K562 (cell line): Measurements from ENCODE around the gene PCBP2. TPM values are rescaled to one million over a fixed set of nuclear protein-coding genes. Genes with fewer than 3 reads are reported as not detected.
A peak's percentile ranks its signal among the peaks of the same experiment; 100 is the strongest.

ENCODE experiments used
- ARID3B ChIP-seq: fragments of 250-450 bp; sonication (Bioruptor Pico); IDR thresholded peaks from 2 replicates; pipeline ENCODE4 v1.4.0; 2020; ENCODE audit warnings: borderline replicate concordance
- BRD9 ChIP-seq: fragments of 450-650 bp; IDR thresholded peaks from 2 replicates; pipeline ENCODE4 v1.6.1; 2018; ENCODE audit warnings: low read depth; ENCODE audit not compliant: partially characterized antibody
- GABPB1 ChIP-seq: sonication (generic); formaldehyde crosslinking; IDR thresholded peaks from 2 replicates; pipeline ENCODE4 v1.8.0; 2022; ENCODE audit warnings: mild to moderate bottlenecking, missing genetic modification reagents
- HLTF ChIP-seq: fragments of 450-650 bp; IDR thresholded peaks from 2 replicates; pipeline ENCODE4 v1.6.1; 2016
- HMBOX1 ChIP-seq: sonication (generic); IDR thresholded peaks from 2 replicates; pipeline ENCODE4 v1.6.1; 2016
- MYC ChIP-seq, 2 experiments: fragments of 250-450 bp in 1 of 2; sonication (Bioruptor Pico) in 1 of 2; IDR thresholded peaks; 2 replicates each; pipeline versions ENCODE4 v1.5.1 to v1.6.1; 2012 to 2021; ENCODE audit warnings: low read depth in 2 of 2, borderline replicate concordance in 1 of 2, improper control_type of control experiment in 1 of 2, low read length in 1 of 2, mild to moderate bottlenecking in 1 of 2, moderate library complexity in 1 of 2
- NCOR1 ChIP-seq: fragments of 450-650 bp; IDR thresholded peaks from 2 replicates; pipeline ENCODE4 v1.6.1; 2016; ENCODE audit warnings: mild to moderate bottlenecking, moderate library complexity
- NFXL1 ChIP-seq: fragments of 450-650 bp; formaldehyde crosslinking; IDR thresholded peaks from 2 replicates; pipeline ENCODE4 v1.4.0; 2021; ENCODE audit warnings: mild to moderate bottlenecking
- POLR2AphosphoS5 ChIP-seq: IDR thresholded peaks from 2 replicates; pipeline ENCODE4 v1.6.1; 2011; ENCODE audit warnings: mild to moderate bottlenecking, low read depth, low read length, moderate library complexity; ENCODE audit not compliant: control insufficient read depth, insufficient read depth
- U2AF1 ChIP-seq: fragments of 200-400 bp; formaldehyde crosslinking; optimal IDR thresholded peaks from 2 replicates; pipeline ENCODE3; 2017; ENCODE audit warnings: mild to moderate bottlenecking, low read depth, low read length, moderate library complexity
- ZNF12 ChIP-seq: sonication (generic); formaldehyde crosslinking; IDR thresholded peaks from 2 replicates; pipeline ENCODE4 v1.4.0; 2020; ENCODE audit warnings: mild to moderate bottlenecking, missing genetic modification reagents
- ZNF740 ChIP-seq, 3 experiments: fragments of 200-800 bp in 1 of 3; sonication (Bioruptor generic) in 1 of 3; sonication (generic) in 1 of 3; formaldehyde crosslinking in 1 of 3; IDR thresholded peaks; 2 replicates each; pipeline versions ENCODE4 v1.6.1 to v1.8.0; 2016 to 2022; ENCODE audit warnings: mild to moderate bottlenecking in 2 of 3, missing compliant biosample characterization in 2 of 3, missing genetic modification characterization in 2 of 3, missing genetic modification reagents in 1 of 3
- ZNF830 ChIP-seq: fragments of 250-450 bp; sonication (Bioruptor Pico); IDR thresholded peaks from 2 replicates; pipeline ENCODE4 v1.5.0; 2021; ENCODE audit warnings: mild to moderate bottlenecking
- polyA plus RNA-seq, 8 experiments: library from polyadenylated mRNA; depleted of rRNA in 4 of 8; stranded (reverse) in 5 of 8; unstranded in 3 of 8; fragments of >200 nt; fragmentation: Nextera tagmentation in 2 of 8; fragmentation: Illumina TruSeq in 1 of 8; extraction: Ambion mirVana in 2 of 8; extraction: Trizol in 1 of 8; gene quantifications; 2 replicates each; pipeline versions ENCODE4 v1.2.1 to v1.2.3, GENCODE V29; 2011 to 2014; ENCODE audit warnings: inconsistent platforms in 1 of 8, missing spikeins in 1 of 8
- total RNA-seq, 7 experiments: library from RNA; depleted of rRNA in 6 of 7; stranded (reverse); fragments of >200 nt in 6 of 7; fragmentation: Illumina TruSeq in 2 of 7; extraction: Trizol in 2 of 7; gene quantifications; 2 replicates each; pipeline versions ENCODE4 v1.2.1 to v1.2.3, GENCODE V29; 2011 to 2021; ENCODE audit warnings: low replicate concordance in 1 of 7
- TF ChIP-seq, protein P1 (sequence below): IDR thresholded peaks from 2 replicates; pipeline ENCODE4 v1.6.1; 2011; ENCODE audit warnings: borderline replicate concordance, low read depth, mild to moderate bottlenecking, moderate library complexity, low read length; ENCODE audit not compliant: insufficient read depth, poor library complexity, severe bottlenecking

The PCBP2 gene
- total and polyA plus RNA-seq, 9 of the 15 experiments (the other 6 are each of a cell fraction or from before 2014, with no cell fraction given) = 137 to 831 (median 328) TPM

DNA sequence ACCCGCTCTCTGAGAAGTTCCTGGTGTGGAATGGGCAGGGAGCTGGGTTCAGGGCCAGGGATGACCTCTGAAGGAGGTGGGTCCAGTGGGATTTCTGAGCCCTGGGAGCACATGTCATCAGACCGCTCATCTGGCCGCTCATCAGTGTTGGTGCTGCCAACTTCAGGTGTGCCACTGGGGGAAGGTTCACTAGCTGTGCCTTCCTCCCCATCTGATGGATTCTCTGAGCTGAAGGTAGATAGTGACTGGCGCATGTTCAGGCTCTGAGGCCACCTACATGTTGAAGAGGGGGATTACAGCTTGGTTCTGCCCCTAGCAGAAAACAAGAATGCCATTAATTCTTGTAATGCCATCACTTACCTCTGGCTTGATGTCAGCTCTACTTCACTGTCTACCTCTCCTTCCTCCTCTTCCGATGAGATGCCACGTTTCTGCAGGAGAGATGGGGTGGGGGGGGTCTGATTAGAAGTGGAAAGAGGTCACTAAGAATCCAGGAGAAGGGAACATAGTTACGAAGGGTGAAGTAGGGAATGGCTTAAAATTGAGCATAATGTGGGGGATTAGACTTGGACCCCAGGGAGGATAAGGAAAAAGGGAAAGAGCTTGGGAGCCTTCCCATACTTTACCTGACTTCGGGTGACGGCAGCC lies 30.2 kb downstream of the PCBP2 start (continued):
- no peak for TF ChIP-seq ARID3B (CRISPR knock-in tag)
- no peak for TF ChIP-seq GABPB1 (CRISPR knock-in tag)
- no peak for TF ChIP-seq HMBOX1
- no peak for TF ChIP-seq ZNF740 (CRISPR knock-in tag; IDR thresholded peaks at IDR 0.05)
- TF ChIP-seq ZNF740 (tag; IDR thresholded peaks at IDR 0.05) = no peak
- no peak for TF ChIP-seq HLTF
- TF ChIP-seq ZNF12 = no peak
- no peak for TF ChIP-seq MYC (IDR thresholded peaks at IDR 0.05; ENCODE audit: low read depth, low read length)
- TF ChIP-seq MYC (CRISPR knock-in tag; IDR thresholded peaks at IDR 0.05; ENCODE audit: borderline replicate concordance, low read depth) = no peak
- no peak for TF ChIP-seq NFXL1 (CRISPR knock-in tag)
- TF ChIP-seq NCOR1 = 0 out of 2 replicates have a peak, but pooled peaks have one; percentile 9
- TF ChIP-seq, protein P1, sequence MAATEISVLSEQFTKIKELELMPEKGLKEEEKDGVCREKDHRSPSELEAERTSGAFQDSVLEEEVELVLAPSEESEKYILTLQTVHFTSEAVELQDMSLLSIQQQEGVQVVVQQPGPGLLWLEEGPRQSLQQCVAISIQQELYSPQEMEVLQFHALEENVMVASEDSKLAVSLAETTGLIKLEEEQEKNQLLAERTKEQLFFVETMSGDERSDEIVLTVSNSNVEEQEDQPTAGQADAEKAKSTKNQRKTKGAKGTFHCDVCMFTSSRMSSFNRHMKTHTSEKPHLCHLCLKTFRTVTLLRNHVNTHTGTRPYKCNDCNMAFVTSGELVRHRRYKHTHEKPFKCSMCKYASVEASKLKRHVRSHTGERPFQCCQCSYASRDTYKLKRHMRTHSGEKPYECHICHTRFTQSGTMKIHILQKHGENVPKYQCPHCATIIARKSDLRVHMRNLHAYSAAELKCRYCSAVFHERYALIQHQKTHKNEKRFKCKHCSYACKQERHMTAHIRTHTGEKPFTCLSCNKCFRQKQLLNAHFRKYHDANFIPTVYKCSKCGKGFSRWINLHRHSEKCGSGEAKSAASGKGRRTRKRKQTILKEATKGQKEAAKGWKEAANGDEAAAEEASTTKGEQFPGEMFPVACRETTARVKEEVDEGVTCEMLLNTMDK = no peak
- no peak for TF ChIP-seq BRD9
- TF ChIP-seq U2AF1 = no peak
- TF ChIP-seq ZNF830 (CRISPR knock-in tag) = no peak
- TF ChIP-seq POLR2AphosphoS5 = peak; percentile 31
